Measurements from ENCODE around the gene DDX54. TPM values are rescaled to one million over a fixed set of nuclear protein-coding genes. Genes with fewer than 3 reads are reported as not detected.
A peak's percentile ranks its signal among the peaks of the same experiment; 100 is the strongest.
"Not testable (repeated sequence)": the region's sequence is repeated elsewhere in the genome, so short reads cannot be mapped to it uniquely, and the experiment has no call there.

DDX54 gene
- total RNA-seq, 2 donors from 2014 or later, result 52.7 TPM

GRCh38 chr12:113142173-113142885 lies 42.9 kb downstream of the DDX54 start:
- 38 to 57% methylated on average over 12 to 17 of the region's 17 CpGs for WGBS, 2 donors
- TF ChIP-seq CTCF (IDR thresholded peaks at IDR 0.05) (no peak), POLR2A (IDR thresholded peaks at IDR 0.05) (peak in 2 of 3 donors; percentile 15 to 34)
- no peaks in the 10 kb centered on the region for H3K27me3 ChIP-seq
- no peaks in the 10 kb centered on the region for H3K36me3 ChIP-seq (replicated peaks in 1 of 2; ENCODE audit: insufficient read depth in 1 of 2, low read depth in 2 of 2)
- intact Hi-C loops (cut with DNase I), result no loop called here
- peaks cover 13% of the 10 kb centered on the region for H3K4me1 ChIP-seq
- ATAC-seq, result peak; percentile 91
- no peaks in the 10 kb centered on the region for H3K9me3 ChIP-seq
- peak; percentile 72 to 86 (median 83) for DNase-seq
- H3K4me3 ChIP-seq, result no peak overlapping the region
- H3K27ac ChIP-seq, result peak overlapping the region; percentile 42 to 80 (median 76)

GRCh38 chr12:113141716-113142115 lies 43.6 kb downstream of the DDX54 start:
- Histone ChIP-seq H3K4me1 (peaks cover 13% of the 10 kb centered on the region), H3K27ac (peak overlapping the region; percentile 42 to 80 (median 76))

GRCh38 chr12:113140706-113141105 lies 44.6 kb downstream of the DDX54 start:
- Histone ChIP-seq H3K36me3 (replicated peaks in 1 of 2; ENCODE audit: insufficient read depth in 1 of 2, low read depth in 2 of 2) (no peaks in the 10 kb centered on the region), H3K27ac (peak overlapping the region in 2 of 4 donors; percentile 72 to 80), H3K27me3 (no peaks in the 10 kb centered on the region), H3K4me1 (peaks cover 17% of the 10 kb centered on the region), H3K4me3 (no peak overlapping the region), H3K9me3 (no peaks in the 10 kb centered on the region)
- 71 to 75% methylated on average over 7 of the region's 7 CpGs for WGBS, 2 donors
- DNase-seq, result no peak
- TF ChIP-seq CTCF (IDR thresholded peaks at IDR 0.05) (no peak), POLR2A (IDR thresholded peaks at IDR 0.05) (no peak)
- intact Hi-C loops (cut with DNase I), result no loop called here
- ATAC-seq, result no peak

More at GRCh38 chr12:113141716-113142115, 43.6 kb downstream of the DDX54 start:
- H3K9me3 ChIP-seq; DNase-seq; ATAC-seq; H3K27me3 ChIP-seq; H3K4me3 ChIP-seq; intact Hi-C loops (cut with DNase I); H3K36me3 ChIP-seq (replicated peaks in 1 of 2; ENCODE audit: insufficient read depth in 1 of 2, low read depth in 2 of 2): not testable (repeated sequence)
- WGBS, 2 donors, result 68 to 78% methylated on average over 3 of the region's 3 CpGs

GRCh38 chr12:113138826-113139225 lies 46.5 kb downstream of the DDX54 start:
- no peaks in the 10 kb centered on the region for H3K9me3 ChIP-seq
- no peaks in the 10 kb centered on the region for H3K27me3 ChIP-seq
- DNase-seq, result no peak
- no peak overlapping the region for H3K4me3 ChIP-seq
- ATAC-seq, result no peak
- H3K27ac ChIP-seq, result no peak overlapping the region
- no peaks in the 10 kb centered on the region for H3K36me3 ChIP-seq (replicated peaks in 1 of 2; ENCODE audit: insufficient read depth in 1 of 2, low read depth in 2 of 2)
- TF ChIP-seq CTCF (IDR thresholded peaks at IDR 0.05) (no peak), POLR2A (IDR thresholded peaks at IDR 0.05) (no peak)
- 82 to 84% methylated on average over 3 of the region's 3 CpGs for WGBS, 2 donors
- intact Hi-C loops (cut with DNase I), result no loop called here
- peaks cover 33% of the 10 kb centered on the region for H3K4me1 ChIP-seq

- peaks cover 32% of the 10 kb centered on the region for H3K4me1 ChIP-seq
- H3K9me3 ChIP-seq, result no peaks in the 10 kb centered on the region
- intact Hi-C loops (cut with DNase I), result no loop called here
- TF ChIP-seq CTCF (IDR thresholded peaks at IDR 0.05) (no peak), POLR2A (IDR thresholded peaks at IDR 0.05) (no peak)
- no peak overlapping the region for H3K27ac ChIP-seq
- 82 to 83% methylated on average over 10 to 12 of the region's 12 CpGs for WGBS, 2 donors
- ATAC-seq (no peak), DNase-seq (no peak)
- no peaks in the 10 kb centered on the region for H3K27me3 ChIP-seq
- H3K4me3 ChIP-seq, result no peak overlapping the region
- no peaks in the 10 kb centered on the region for H3K36me3 ChIP-seq (replicated peaks in 1 of 2; ENCODE audit: insufficient read depth in 1 of 2, low read depth in 2 of 2)
Observed at GRCh38 chr12:113137861-113138783, 47.2 kb downstream of the DDX54 start.

Measured in body of pancreas (tissue), 4 donors.